Endothelial cell of umbilical vein (primary cell): Measurements from ENCODE around the gene TBC1D9. TPM values are rescaled to one million over a fixed set of nuclear protein-coding genes. Genes with fewer than 3 reads are reported as not detected.

Experiments
- BruUV-seq: library from RNA; stranded (reverse); fragments of 400-500 nt; replicated peaks from 2 replicates; lab custom pipeline; 2021; lab: Mats Ljungman, UMichigan
- CTCF ChIA-PET: fragments of 300-600, 350-600 bp; sonication (Branson Sonifier 250); formaldehyde crosslinking; loops from one replicate; lab custom pipeline; 2021; ENCODE audit warnings: antibody characterized with exemption, inconsistent platforms; lab: Charles Lee
- POLR2A ChIA-PET: fragments of 300-600, 350-600 bp; sonication (Branson Sonifier 250); formaldehyde crosslinking; loops from one replicate; lab custom pipeline; 2021; ENCODE audit warnings: antibody characterized with exemption, inconsistent platforms; lab: Charles Lee
- DNase-seq: peaks from one replicate; pipeline ENCODE4 v3.0.0-alpha.2; 2011; ENCODE audit warnings: low read depth, low spot score
- FAIRE-seq: peaks from 2 replicates; lab custom pipeline; 2011; peaks lifted over from hg19 to GRCh38; lab: Jason Lieb, UNC
- H2AFZ ChIP-seq: 2 replicates; pipeline ENCODE4 v1.6.0; 2012; ENCODE audit warnings: low read depth, low read length, control low read depth, inconsistent platforms
- H3K27ac ChIP-seq: 2 replicates; pipeline ENCODE4 v1.5.1; 2011; ENCODE audit warnings: low read depth, mild to moderate bottlenecking, control low read depth, low read length, moderate library complexity; ENCODE audit not compliant: insufficient read depth
- H3K27me3 ChIP-seq, 2 experiments: 2 replicates each; pipeline versions ENCODE4 v1.6.0 to v1.6.1; 2011; ENCODE audit warnings: low read length in 2 of 2, mixed read lengths in 1 of 2; ENCODE audit not compliant: control insufficient read depth in 2 of 2, insufficient read depth in 2 of 2
- H3K36me3 ChIP-seq, 2 experiments: 2 replicates in 1 of 2; 3 replicates in 1 of 2; pipeline ENCODE4 v1.5.1; 2011; ENCODE audit warnings: low read length in 2 of 2, mild to moderate bottlenecking in 1 of 2, moderate library complexity in 1 of 2; ENCODE audit not compliant: control insufficient read depth in 2 of 2, insufficient read depth in 2 of 2; ENCODE audit errors: extremely low read depth in 1 of 2
- H3K4me1 ChIP-seq: 3 replicates; pipeline ENCODE4 v1.5.1; 2011; ENCODE audit warnings: mild to moderate bottlenecking, low read length; ENCODE audit not compliant: control insufficient read depth, insufficient read depth; ENCODE audit errors: extremely low read depth
- H3K4me2 ChIP-seq: 2 replicates; pipeline ENCODE4 v1.6.1; 2011; ENCODE audit warnings: low read length, control low read depth, mixed read lengths; ENCODE audit not compliant: insufficient read depth
- H3K4me3 ChIP-seq, 3 experiments: fragments of 200-600 bp in 1 of 3; sonication (generic), shearing (Covaris generic) in 1 of 3; replicated peaks in 1 of 3; 2 replicates each; pipeline ENCODE4 v1.5.1; 2011 to 2016; ENCODE audit warnings: control low read depth in 3 of 3, low read length in 3 of 3, mild to moderate bottlenecking in 2 of 3, inconsistent platforms in 1 of 3, low read depth in 1 of 3, moderate library complexity in 1 of 3; ENCODE audit not compliant: insufficient read depth in 1 of 3
- H3K79me2 ChIP-seq: 2 replicates; pipeline ENCODE4 v1.6.0; 2012; ENCODE audit warnings: low read length, inconsistent platforms; ENCODE audit not compliant: control insufficient read depth, insufficient read depth
- H3K9ac ChIP-seq: replicated peaks from 2 replicates; pipeline ENCODE3; 2011; ENCODE audit warnings: low read length, control low read depth; ENCODE audit not compliant: insufficient read depth; ENCODE audit errors: extremely low read depth
- H3K9me1 ChIP-seq: replicated peaks from 3 replicates; pipeline ENCODE4 v1.6.0; 2011; ENCODE audit warnings: mild to moderate bottlenecking, low read length; ENCODE audit not compliant: control insufficient read depth, insufficient read depth; ENCODE audit errors: extremely low read depth
- H3K9me3 ChIP-seq: replicated peaks from 2 replicates; pipeline ENCODE4 v1.5.1; 2012; ENCODE audit warnings: low read length, inconsistent platforms; ENCODE audit not compliant: control insufficient read depth, insufficient read depth
- H4K20me1 ChIP-seq: replicated peaks from 2 replicates; pipeline ENCODE3; 2011; ENCODE audit warnings: mild to moderate bottlenecking, low read length; ENCODE audit not compliant: control insufficient read depth, insufficient read depth; ENCODE audit errors: extremely low read depth
- CTCF ChIP-seq, 2 donors: IDR thresholded peaks; 1 replicate in 1 of 2; 2 replicates in 1 of 2; pipeline ENCODE4 v1.5.1; 2011; ENCODE audit warnings: low read length in 2 of 2, mild to moderate bottlenecking in 2 of 2, moderate library complexity in 2 of 2, control low read depth in 1 of 2, inconsistent platforms in 1 of 2, low read depth in 1 of 2; ENCODE audit not compliant: insufficient read depth in 1 of 2; ENCODE audit errors: extremely low read depth in 1 of 2
- EZH2 ChIP-seq: IDR thresholded peaks from 2 replicates; pipeline ENCODE4 v1.6.1; 2012; ENCODE audit warnings: borderline replicate concordance, low read depth, mild to moderate bottlenecking, moderate library complexity, low read length, inconsistent platforms; ENCODE audit not compliant: severe bottlenecking
- FOS ChIP-seq: IDR thresholded peaks from 2 replicates; pipeline ENCODE4 v1.6.1; 2011; ENCODE audit warnings: mild to moderate bottlenecking, low read length, moderate library complexity, borderline replicate concordance; ENCODE audit not compliant: insufficient read depth
- GATA2 ChIP-seq: IDR thresholded peaks from 2 replicates; pipeline ENCODE4 v1.7.0; 2011; ENCODE audit warnings: low read depth, mild to moderate bottlenecking, moderate library complexity, mixed read lengths, low read length; ENCODE audit not compliant: insufficient read length, insufficient read depth
- JUN ChIP-seq: IDR thresholded peaks from 2 replicates; pipeline ENCODE4 v1.6.1; 2011; ENCODE audit warnings: borderline replicate concordance, low read depth; ENCODE audit not compliant: insufficient read length, insufficient read depth
- MYC ChIP-seq: IDR thresholded peaks from one replicate; pipeline ENCODE4 v1.6.1; 2011; ENCODE audit warnings: mild to moderate bottlenecking, low read depth, low read length
- POLR2A ChIP-seq: IDR thresholded peaks from 2 replicates; pipeline ENCODE4 v1.6.1; 2012; ENCODE audit warnings: low read depth, mild to moderate bottlenecking, control low read depth, low read length
- POLR2AphosphoS5 ChIP-seq: IDR thresholded peaks from 2 replicates; pipeline ENCODE4 v1.6.1; 2012; ENCODE audit warnings: low read depth, mild to moderate bottlenecking, control low read depth, low read length, moderate library complexity; ENCODE audit not compliant: insufficient read depth
- dilution Hi-C: fragments of 300-500 bp; cut with MboI; formaldehyde crosslinking; loops from one replicate; pipeline ENCODE4 v1.15.0; 2019; ENCODE audit warnings: low sequenced_read_pairs; ENCODE audit not compliant: extremely low pct_ligation_motif_present
- intact Hi-C: fragments of 100-400 bp; cut with micrococcal nuclease; formaldehyde crosslinking; loops from one replicate; pipeline ENCODE4 v1.10.0; 2022
- polyA plus RNA-seq, 4 experiments: library from polyadenylated mRNA; depleted of rRNA in 3 of 4; stranded (reverse) in 3 of 4; unstranded in 1 of 4; fragments of >200 nt; gene quantifications; 2 replicates each; pipeline versions ENCODE4 v1.2.1 to v1.2.3, GENCODE V29; 2011 to 2012; ENCODE audit warnings: missing spikeins in 1 of 4
- total RNA-seq: library from RNA; stranded (reverse); gene quantifications from 2 replicates; pipeline ENCODE4 v1.2.3, GENCODE V29; 2021
- TF ChIP-seq, protein P1 (sequence below): IDR thresholded peaks from 2 replicates; pipeline ENCODE4 v1.6.1; 2011; ENCODE audit not compliant: insufficient read depth, insufficient read length

The TBC1D9 gene
- total and polyA plus RNA-seq, 2 donors (not counting 3 experiments of a cell fraction or from before 2014, with no cell fraction given), result 21.7 to 45.3 TPM

- Histone ChIP-seq H3K27ac (no peak overlapping the region), H3K79me2 (no peaks in the 10 kb centered on the region), H3K9me3 (no peaks in the 10 kb centered on the region), H4K20me1 (no peaks in the 10 kb centered on the region), H3K9ac (no peak overlapping the region), H3K4me2 (no peak overlapping the region), H3K36me3 (no peaks in the 10 kb centered on the region), H3K4me3 (no peak overlapping the region), H3K4me1 (no peaks in the 10 kb centered on the region), H3K9me1 (no peaks in the 10 kb centered on the region), H3K27me3 (peaks cover 12 to 39% of the 10 kb centered on the region in 2 experiments), H2AFZ (no peak overlapping the region)
- FAIRE-seq, result no peak
- intact Hi-C loops, result no loop called here
- CTCF ChIA-PET, result interaction anchor here (1.2 to 2.7 kb wide), 4 partner anchors 9 to 248 kb away, joined by 3 to 12 read pairs (median 4); no protein-coding TSS in a partner anchor
- POLR2A ChIA-PET, result no interaction called here
- no peak for DNase-seq
- TF ChIP-seq, protein P1, sequence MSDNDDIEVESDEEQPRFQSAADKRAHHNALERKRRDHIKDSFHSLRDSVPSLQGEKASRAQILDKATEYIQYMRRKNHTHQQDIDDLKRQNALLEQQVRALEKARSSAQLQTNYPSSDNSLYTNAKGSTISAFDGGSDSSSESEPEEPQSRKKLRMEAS, result no peak
- TF ChIP-seq FOS (no peak), EZH2 (no peak), MYC (no peak), CTCF (IDR thresholded peaks at IDR 0.05; ENCODE audit: extremely low read depth in 1 of 2, insufficient read depth in 1 of 2, low read depth in 1 of 2, low read length in 2 of 2) (no peak), JUN (no peak), POLR2A (no peak), POLR2AphosphoS5 (no peak), GATA2 (no peak)
- dilution Hi-C loops, result no loop called here
- BruUV-seq, result no TSS peak
Measured at GRCh38 chr4:140602714-140603113, 153.5 kb downstream of the TBC1D9 start.
